SKM-1 treated with dmso at 0.1 percent for 144 hours (cell line): ENCODE results near the gene PDXK.
A peak's percentile ranks its signal among the peaks of the same experiment; 100 is the strongest.

ENCODE experiments used
- DNase-seq: peaks from one replicate; lab custom pipeline; 2025; ENCODE audit not compliant: unreplicated experiment; lab: John Stamatoyannopoulos, UW

PDXK gene

GRCh38 chr21:43779660-43780059 is 60.7 kb downstream of the PDXK start:
- DNase-seq: no peak

DNA sequence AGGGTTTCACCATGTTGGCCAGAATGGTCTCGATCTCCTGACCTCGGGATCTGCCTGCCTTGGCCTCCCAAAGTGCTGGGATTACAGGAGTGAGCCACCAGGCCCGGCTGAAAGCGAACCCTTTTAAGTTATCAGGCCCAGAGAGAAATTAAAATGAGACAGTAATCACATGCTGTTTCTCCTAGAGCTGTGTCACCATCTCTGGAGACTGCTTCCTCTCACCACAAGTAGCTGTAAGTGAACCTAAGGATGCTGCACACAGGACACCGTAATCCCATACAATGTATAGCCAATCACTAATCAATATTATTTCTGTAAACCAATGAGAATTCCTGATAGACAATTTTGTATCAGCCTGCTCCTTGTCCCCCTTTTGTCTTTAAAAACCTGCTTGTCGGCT is 62.9 kb downstream of the PDXK start:
- no peak for DNase-seq

- DNase-seq: no peak
Observed at GRCh38 chr21:43782431-43783097, 63.6 kb downstream of the PDXK start.

DNA sequence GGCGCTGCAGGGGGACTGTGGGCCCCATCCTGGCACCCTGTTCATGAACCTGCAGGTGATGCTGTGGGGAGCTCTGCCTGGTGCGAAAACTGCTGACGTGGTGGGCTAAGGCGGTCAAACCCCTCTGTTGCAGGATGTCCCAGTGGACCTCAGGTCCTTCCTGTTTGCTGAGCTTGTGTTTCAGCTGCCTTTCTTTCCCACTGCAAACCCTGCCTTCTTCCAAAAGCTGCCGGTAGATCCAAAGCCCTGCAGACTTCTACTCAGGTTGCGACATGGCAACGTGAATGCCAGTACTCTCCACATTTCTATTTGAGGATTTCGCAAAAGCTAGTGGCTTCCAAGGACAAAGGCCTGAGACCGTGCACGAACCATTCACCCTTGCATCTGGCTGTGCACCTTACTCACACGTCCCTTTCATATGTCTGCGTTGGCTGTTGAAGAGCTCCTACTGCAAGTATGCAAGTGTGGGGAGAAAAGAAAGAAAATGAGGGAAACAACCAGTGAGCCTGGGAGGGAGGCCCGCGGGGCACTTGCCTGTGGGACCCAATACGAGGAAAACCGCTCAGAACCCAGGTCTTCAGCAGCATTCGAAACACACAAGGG is 64.3 kb downstream of the PDXK start:
- DNase-seq: peak; percentile 21

DNA sequence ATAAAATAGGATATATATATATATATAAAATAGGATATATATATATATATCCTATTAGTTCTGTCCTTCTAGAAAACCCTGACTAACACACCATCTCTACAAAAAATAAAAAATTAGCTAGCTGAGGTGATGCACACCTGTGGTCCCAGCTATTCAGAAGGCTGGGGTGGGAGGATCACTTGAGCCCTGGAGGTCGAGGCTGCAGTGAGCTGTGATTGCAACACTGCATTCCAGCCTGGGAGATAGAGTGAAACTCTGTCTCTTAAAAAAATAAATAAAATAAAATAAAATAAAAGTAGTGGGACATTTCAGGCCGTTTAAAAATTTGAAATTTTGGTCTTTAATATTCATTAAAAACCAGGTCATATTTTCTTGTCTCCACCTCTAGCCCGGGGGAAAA is 66.2 kb downstream of the PDXK start:
- DNase-seq: no peak

DNA sequence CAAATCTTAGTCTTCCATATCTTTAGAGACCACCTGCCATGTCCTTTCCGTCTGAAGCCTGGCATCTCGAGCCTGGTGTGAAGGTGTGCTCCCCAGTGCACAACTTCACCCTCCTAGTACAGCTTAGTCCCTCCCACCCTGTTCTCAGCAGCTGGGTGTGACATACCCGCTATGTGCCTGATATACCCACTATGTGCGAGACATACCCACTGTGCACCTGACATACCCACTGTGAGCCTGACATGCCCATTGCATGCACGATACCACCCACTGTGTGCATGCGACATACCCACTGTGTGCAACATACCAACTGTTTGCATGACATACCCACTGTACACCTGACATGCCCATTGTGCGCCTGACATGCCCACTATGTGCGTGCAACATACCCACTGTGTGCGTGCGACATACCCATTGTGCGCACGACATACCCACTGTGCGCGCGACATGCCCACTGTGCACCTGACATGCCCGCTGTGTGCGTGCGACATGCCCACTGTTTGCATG is 67.4 kb downstream of the PDXK start:
- DNase-seq: no peak

GRCh38 chr21:43786807-43787440 is 68.0 kb downstream of the PDXK start:
- no peak for DNase-seq

DNA sequence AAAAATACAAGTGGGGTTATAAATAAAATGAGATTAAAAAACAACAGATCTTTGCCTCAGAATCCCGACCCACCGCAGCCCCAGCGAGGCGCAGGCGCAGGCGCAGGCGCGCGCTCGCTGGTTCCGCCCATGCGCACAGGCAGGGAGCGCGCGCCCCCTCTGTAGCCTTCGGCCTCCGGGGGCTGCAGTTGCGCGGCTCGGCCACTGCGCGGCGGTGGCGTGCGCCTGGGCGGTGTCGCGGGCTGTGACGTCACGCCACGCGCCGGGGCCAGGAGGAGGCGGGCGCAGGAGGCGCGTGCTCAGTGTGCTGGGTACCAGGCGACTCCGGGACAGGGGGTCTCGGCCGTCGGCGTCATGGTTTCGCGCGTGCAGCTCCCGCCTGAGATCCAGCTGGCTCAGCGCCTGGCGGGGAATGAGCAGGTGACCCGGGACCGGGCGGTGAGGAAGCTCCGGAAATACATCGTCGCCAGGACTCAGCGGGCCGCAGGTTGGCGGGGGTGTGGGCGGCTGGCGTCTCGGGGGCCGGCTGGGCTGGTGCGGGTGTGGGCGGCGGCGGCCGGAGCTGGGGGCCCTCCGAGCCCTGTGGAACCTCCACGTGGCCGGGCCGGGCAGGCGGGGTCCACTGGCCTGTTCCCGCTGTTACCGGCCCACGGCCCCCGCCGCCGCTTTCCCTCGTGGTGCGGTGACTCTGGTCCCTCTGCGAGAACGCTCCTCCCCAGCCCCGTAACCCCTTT is 70.5 kb downstream of the PDXK start, which contains the start of gene RRP1:
TSS of gene RRP1 (plus strand) at position 302 of the 734 bp plus-strand sequence. CDS start at position 355, 53 bp downstream.
- DNase-seq: peak; percentile 87

GRCh38 chr21:43790010-43790524 is 71.1 kb downstream of the PDXK start:
- no peak for DNase-seq

GRCh38 chr21:43792406-43792805 is 73.5 kb downstream of the PDXK start:
- no peak for DNase-seq

DNA sequence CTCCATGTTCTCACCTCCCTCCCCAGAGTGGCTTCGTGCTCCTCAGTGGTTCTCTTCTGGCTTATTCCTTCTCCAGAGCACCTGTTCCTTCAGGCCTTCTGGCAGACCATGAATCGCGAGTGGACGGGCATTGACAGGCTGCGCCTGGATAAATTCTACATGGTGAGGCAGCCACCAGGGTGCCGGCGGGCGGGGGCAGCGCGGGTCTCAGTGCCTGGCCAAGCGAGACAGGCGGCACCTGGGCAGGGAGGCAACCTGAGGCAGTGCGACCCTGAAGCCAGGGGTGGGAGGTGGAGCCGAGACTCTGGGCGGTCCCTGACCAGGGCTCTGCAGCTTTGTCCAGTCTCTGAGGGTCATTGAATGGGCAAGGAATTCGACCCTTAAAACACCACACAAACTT is 74.3 kb downstream of the PDXK start:
- DNase-seq: no peak

DNA sequence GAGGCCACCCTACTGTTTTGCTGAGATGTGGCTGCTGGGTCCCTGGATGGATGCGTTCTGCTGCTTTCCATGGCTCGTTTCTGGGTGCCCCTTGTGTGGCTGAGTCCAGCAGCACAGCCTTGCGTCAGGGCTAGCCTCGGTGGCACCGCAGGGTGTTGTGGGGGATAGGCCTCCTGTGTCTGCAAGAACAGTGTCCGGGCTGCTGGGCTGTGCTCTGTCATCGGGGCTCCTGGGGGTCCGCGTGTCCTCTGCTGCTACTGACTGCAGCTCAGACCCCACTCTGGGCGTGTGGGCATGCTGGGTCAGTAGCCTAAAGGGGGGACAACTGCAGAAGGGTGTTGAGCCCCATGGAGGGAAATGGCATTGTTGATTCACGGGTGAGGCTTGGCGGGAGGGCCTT is 75.4 kb downstream of the PDXK start:
- DNase-seq: no peak

DNA sequence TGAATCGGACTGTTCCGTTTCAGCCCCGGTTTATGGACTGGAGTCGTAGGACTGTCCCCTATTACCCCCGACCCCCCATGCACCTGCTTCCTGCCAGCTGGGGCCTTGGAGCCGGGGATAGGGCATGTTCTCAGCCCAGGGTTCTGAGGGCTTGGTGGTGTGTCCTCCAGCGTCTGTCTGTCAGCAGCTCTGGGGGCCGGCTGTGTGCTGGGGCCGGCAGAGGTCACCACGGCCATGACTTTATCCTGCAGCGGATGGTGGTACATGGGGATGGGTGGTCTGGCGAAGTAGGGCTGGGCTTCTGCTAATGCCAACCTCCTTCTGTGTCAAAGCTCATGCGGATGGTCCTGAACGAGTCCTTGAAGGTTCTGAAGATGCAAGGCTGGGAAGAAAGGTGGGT is 75.9 kb downstream of the PDXK start:
- no peak for DNase-seq

- DNase-seq: no peak
Observed at GRCh38 chr21:43797415-43797814, 78.5 kb downstream of the PDXK start.

- no peak for DNase-seq
Observed at GRCh38 chr21:43797925-43798715, 79.2 kb downstream of the PDXK start.

- no peak for DNase-seq
Observed at GRCh38 chr21:43799301-43799840, 80.4 kb downstream of the PDXK start.

DNA sequence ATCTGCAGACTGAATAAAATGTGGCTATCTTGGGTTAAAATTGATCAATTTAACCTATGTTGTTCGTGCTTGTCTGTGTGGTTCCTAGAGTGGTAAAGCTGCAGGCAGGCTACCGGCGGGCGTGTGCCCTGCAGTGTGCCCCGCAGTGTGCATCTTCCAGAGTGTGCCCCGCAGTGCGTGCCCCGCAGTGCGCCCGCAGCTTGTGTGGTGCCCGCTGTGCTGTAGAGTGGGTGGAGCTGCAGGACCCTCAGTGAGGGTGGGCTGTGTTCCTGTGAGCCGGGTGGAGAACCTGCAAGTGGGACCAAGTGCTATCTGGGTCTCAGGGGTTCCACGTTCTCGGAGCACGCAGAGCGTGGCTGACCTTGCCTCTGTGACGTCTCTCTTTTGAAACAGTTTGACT is 81.2 kb downstream of the PDXK start:
- DNase-seq: no peak

DNA sequence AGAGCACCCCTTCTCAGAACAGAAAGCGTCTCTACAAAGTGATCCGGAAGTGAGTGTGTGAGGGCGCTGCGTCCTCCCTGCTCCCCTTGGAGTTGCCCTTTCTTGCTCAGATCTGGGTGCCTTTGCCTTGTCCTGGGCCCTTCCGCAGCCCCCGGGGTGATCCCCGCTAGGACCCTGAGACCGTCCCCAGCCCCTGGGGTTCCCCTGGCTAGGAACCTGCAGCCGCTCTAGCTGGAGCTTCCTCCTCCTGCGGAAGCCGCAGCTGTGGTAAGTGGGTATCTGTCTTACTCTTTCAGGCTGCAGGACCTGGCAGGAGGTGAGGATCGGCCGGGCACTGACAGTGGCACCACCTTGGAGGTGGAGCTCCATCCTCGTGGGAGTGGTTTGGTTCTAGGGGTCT is 81.6 kb downstream of the PDXK start:
- DNase-seq: no peak

- no peak for DNase-seq
Observed at GRCh38 chr21:43801006-43801783, 82.3 kb downstream of the PDXK start.
